Fibroblast of villous mesenchyme (primary cell): Measurements from ENCODE around the gene C20orf202. TPM values are rescaled to one million over a fixed set of nuclear protein-coding genes. Genes with fewer than 3 reads are reported as not detected.

Experiments used
- DNase-seq: peaks from one replicate; pipeline ENCODE4 v3.0.0-alpha.2; 2010; ENCODE audit warnings: low read depth
- H3K4me3 ChIP-seq: 2 replicates; pipeline ENCODE4 v1.5.1; 2011; ENCODE audit warnings: low read depth, mild to moderate bottlenecking, low read length
- CTCF ChIP-seq: IDR thresholded peaks from 2 replicates; pipeline ENCODE4 v1.5.1; 2012; ENCODE audit warnings: low read depth, mild to moderate bottlenecking, low read length; ENCODE audit not compliant: insufficient read depth
- total RNA-seq: library from RNA; depleted of rRNA; stranded (reverse); fragments of >200 nt; gene quantifications from 2 replicates; pipeline ENCODE4 v1.2.3, GENCODE V29; 2012

C20orf202 gene
- total RNA-seq, 1 donor, result under 0.01 TPM

GRCh38 chr20:1187605-1188171, 15.6 kb upstream of the C20orf202 start:
- no peak for TF ChIP-seq CTCF
- peak; percentile 60 for DNase-seq
- no peak overlapping the region for H3K4me3 ChIP-seq

GRCh38 chr20:1188347-1188746, 14.9 kb upstream of the C20orf202 start:
- no peak for TF ChIP-seq CTCF
- no peak overlapping the region for H3K4me3 ChIP-seq
- no peak for DNase-seq

GRCh38 chr20:1189827-1190226, 13.4 kb upstream of the C20orf202 start:
- no peak for TF ChIP-seq CTCF
- H3K4me3 ChIP-seq, result no peak overlapping the region
- no peak for DNase-seq

GRCh38 chr20:1190847-1191246, 12.4 kb upstream of the C20orf202 start:
- TF ChIP-seq CTCF, result no peak
- no peak for DNase-seq
- H3K4me3 ChIP-seq, result no peak overlapping the region

GRCh38 chr20:1191299-1191698, 12.0 kb upstream of the C20orf202 start:
- no peak for TF ChIP-seq CTCF
- no peak for DNase-seq

GRCh38 chr20:1195226-1195625, 8.0 kb upstream of the C20orf202 start:
- H3K4me3 ChIP-seq, result no peak overlapping the region
- TF ChIP-seq CTCF, result no peak
- DNase-seq, result no peak

More at GRCh38 chr20:1191299-1191698, 12.0 kb upstream of the C20orf202 start:
- H3K4me3 ChIP-seq, result no peak overlapping the region

GRCh38 chr20:1196634-1197033, 6.6 kb upstream of the C20orf202 start:
- TF ChIP-seq CTCF, result no peak
- H3K4me3 ChIP-seq, result no peak overlapping the region
- DNase-seq, result no peak
